Psoas muscle (tissue), 7 donors: Measurements from ENCODE around the gene SYDE2. TPM values are rescaled to one million over a fixed set of nuclear protein-coding genes. Genes with fewer than 3 reads are reported as not detected.

Experiments
- polyA plus RNA-seq, 3 donors: library from polyadenylated mRNA; stranded (reverse); fragments of 200-250 nt; gene quantifications; one replicate each; pipeline ENCODE4 v1.2.3, GENCODE V29; 2013
- total RNA-seq, 4 donors: library from RNA; stranded (reverse); fragmentation: NEBNext Ultra II Directional in 2 of 4; extraction: Animal tissue kit (Norgen Biotek cat#: 25700) in 2 of 4; gene quantifications; one replicate each; pipeline versions ENCODE4 v1.2.1 to v1.2.4, GENCODE V29; 2021 to 2023
- donor health status: healthy with polysubstance abuse.
- donor health status: DM: no; HTN: no; CAD: no; lungs with moderate emphysema.
- donor health status: Bipolar disorder and iron deficiency.
- donor health status: healthy.
- donor health status: DM: no; HTN: no; CAD: no.
- donor health status: DM: no; HTN: no; CAD: no.
- donor health status: DM: yes; HTN: yes; CAD: no.

Gene SYDE2
- total and polyA plus RNA-seq, 7 donors, result 0.30 to 5.9 (median 3.9) TPM

Other genes with a start within 250 kb of the SYDE2 start
- under 1 TPM in 2 of 4 donors, not detected in 2; 0.23 to 0.54 TPM for gene MCOLN2, start 203.9 kb downstream of the SYDE2 start, total RNA-seq
- gene MCOLN2, start 203.9 kb downstream of the SYDE2 start, polyA plus RNA-seq, result under 1 TPM in 2 of 3 donors, not detected in 1; 0.03 to 0.04 TPM
- under 1 TPM in 2 of 4 donors, not detected in 2; 0.52 to 0.62 TPM for gene MCOLN3, start 152.5 kb downstream of the SYDE2 start, total RNA-seq
- under 1 TPM in 2 of 3 donors, not detected in 1; 0.06 to 0.12 TPM for gene MCOLN3, start 152.5 kb downstream of the SYDE2 start, polyA plus RNA-seq
- gene C1orf52, start 58.6 kb upstream of the SYDE2 start, total RNA-seq, result 10 to 100 TPM; 10.2 to 20.7 (median 13.1) TPM
- 10 to 100 TPM; 13.3 to 28.8 (median 20.7) TPM for gene C1orf52, start 58.6 kb upstream of the SYDE2 start, polyA plus RNA-seq
- gene BCL10, start 75.6 kb upstream of the SYDE2 start, total RNA-seq, result 10 to 100 TPM in 1 of 4 donors, 1 to 10 TPM in 3; 4.2 to 10.9 (median 8.7) TPM
- 1 to 10 TPM; 2.9 to 8.9 (median 5.2) TPM for gene BCL10, start 75.6 kb upstream of the SYDE2 start, polyA plus RNA-seq